CD8-positive, alpha-beta memory T cell (primary cell): Measurements from ENCODE around the gene SLC30A2. TPM values are rescaled to one million over a fixed set of nuclear protein-coding genes. Genes with fewer than 3 reads are reported as not detected.

Source experiments
- CTCF ChIA-PET: fragments of 350-600 bp; sonication (Branson Sonifier 250); formaldehyde crosslinking; loops from one replicate; lab custom pipeline; 2021; ENCODE audit warnings: antibody characterized with exemption; lab: Charles Lee
- POLR2A ChIA-PET: fragments of 350-600 bp; sonication (Branson Sonifier 250); formaldehyde crosslinking; loops from one replicate; lab custom pipeline; 2021; ENCODE audit warnings: antibody characterized with exemption; lab: Charles Lee
- DNase-seq, 5 donors: peaks; one replicate each; pipeline versions ENCODE4 v3.0.0 to v3.0.0-alpha.2; 2020 to 2022; ENCODE audit warnings: mixed read lengths in 1 of 5
- H3K27ac ChIP-seq: one replicate; pipeline ENCODE4 v1.7.0; 2013; ENCODE audit warnings: low read depth, mild to moderate bottlenecking, low read length, moderate library complexity
- H3K27me3 ChIP-seq: 2 replicates; pipeline ENCODE4 v1.7.0; 2013; ENCODE audit warnings: low read length, mild to moderate bottlenecking; ENCODE audit not compliant: insufficient read depth, poor library complexity, severe bottlenecking
- H3K36me3 ChIP-seq: 2 replicates; pipeline ENCODE4 v1.7.0; 2013; ENCODE audit warnings: mild to moderate bottlenecking, low read length, moderate library complexity; ENCODE audit not compliant: insufficient read depth
- H3K4me1 ChIP-seq: 2 replicates; pipeline ENCODE4 v1.7.0; 2013; ENCODE audit warnings: mild to moderate bottlenecking, low read length, moderate library complexity; ENCODE audit not compliant: insufficient read depth
- H3K4me3 ChIP-seq: 2 replicates; pipeline ENCODE4 v1.7.0; 2013; ENCODE audit warnings: mild to moderate bottlenecking, low read length
- H3K9me3 ChIP-seq: 2 replicates; pipeline ENCODE4 v1.7.0; 2013; ENCODE audit warnings: mild to moderate bottlenecking, low read length
- H3K27ac Mint-ChIP-seq, 8 donors: one replicate each; pipeline ENCODE4 v1.8.0; 2020 to 2021; ENCODE audit warnings: mixed read lengths in 8 of 8, mild to moderate bottlenecking in 6 of 8, inconsistent platforms in 3 of 8, moderate library complexity in 3 of 8
- H3K27me3 Mint-ChIP-seq, 2 donors: one replicate each; pipeline ENCODE4 v1.8.0; 2020 to 2021; ENCODE audit warnings: mixed read lengths in 2 of 2, mild to moderate bottlenecking in 1 of 2, moderate library complexity in 1 of 2
- H3K36me3 Mint-ChIP-seq, 3 donors: one replicate each; pipeline ENCODE4 v1.8.0; 2020 to 2021; ENCODE audit warnings: mixed read lengths in 3 of 3, inconsistent platforms in 1 of 3, mild to moderate bottlenecking in 1 of 3
- H3K4me1 Mint-ChIP-seq, 3 donors: one replicate each; pipeline ENCODE4 v1.8.0; 2020 to 2021; ENCODE audit warnings: mixed read lengths in 3 of 3, inconsistent platforms in 1 of 3, mild to moderate bottlenecking in 1 of 3
- H3K4me3 Mint-ChIP-seq, 7 donors: one replicate each; pipeline ENCODE4 v1.8.0; 2020 to 2021; ENCODE audit warnings: mixed read lengths in 7 of 7, mild to moderate bottlenecking in 6 of 7, moderate library complexity in 4 of 7, inconsistent platforms in 2 of 7
- H3K9me3 Mint-ChIP-seq, 5 donors: one replicate each; pipeline ENCODE4 v1.8.0; 2020 to 2022; ENCODE audit warnings: mixed read lengths in 5 of 5, mild to moderate bottlenecking in 3 of 5, moderate library complexity in 2 of 5, inconsistent platforms in 1 of 5
- polyA plus RNA-seq: library from polyadenylated mRNA; unstranded; fragments of 300-500 nt; fragmentation: Illumina TruSeq; gene quantifications from one replicate; pipeline ENCODE4 v1.2.3, GENCODE V29; 2021
- total RNA-seq, 2 experiments: library from RNA; stranded (reverse); gene quantifications; one replicate each; pipeline ENCODE4 v1.2.3, GENCODE V29; 2021

Gene SLC30A2
- total and polyA plus RNA-seq, 3 experiments from 2014 or later: not detected

DNA sequence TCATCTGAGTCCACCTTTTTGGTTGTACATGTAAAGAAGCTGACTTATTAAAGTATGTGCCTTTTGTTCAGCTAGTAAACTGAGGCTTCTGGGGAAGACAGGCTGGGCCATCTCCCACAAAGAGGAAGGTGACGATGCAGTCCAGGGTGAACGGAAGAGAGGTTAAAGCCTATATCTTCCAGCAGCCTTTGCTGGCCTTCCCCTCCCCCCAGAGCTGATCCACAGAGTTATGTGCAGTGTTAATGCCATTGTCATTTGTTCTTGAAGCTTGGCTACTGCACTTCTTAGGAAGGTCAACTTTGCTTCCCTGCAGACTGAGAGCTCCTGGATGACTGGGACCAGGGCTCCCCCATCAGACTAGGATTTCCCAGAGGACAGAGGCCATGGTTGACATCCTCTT lies 2.2 kb downstream of the SLC30A2 start:
- H3K36me3 Mint-ChIP-seq: no peaks in the 10 kb centered on the region
- CTCF ChIA-PET: interaction anchor here (0.7 to 1.5 kb wide), 4 partner anchors 9 to 101 kb away, joined by 3 to 5 read pairs (median 4); no protein-coding TSS in a partner anchor

GRCh38 chr1:26041978-26042377 lies 3.9 kb downstream of the SLC30A2 start:
- ChIA-PET CTCF (no interaction called here), POLR2A (no interaction called here)
- H3K9me3 Mint-ChIP-seq: no peaks in the 10 kb centered on the region
- Histone ChIP-seq H3K4me3 (no peak overlapping the region), H3K4me1 (no peaks in the 10 kb centered on the region), H3K9me3 (no peaks in the 10 kb centered on the region), H3K27me3 (peaks cover 25% of the 10 kb centered on the region), H3K27ac (no peak overlapping the region), H3K36me3 (no peaks in the 10 kb centered on the region)
- H3K36me3 Mint-ChIP-seq: no peaks in the 10 kb centered on the region
- H3K4me1 Mint-ChIP-seq: peaks cover 0 to 7% (median 3%) of the 10 kb centered on the region in 3 donors
- no peak overlapping the region for H3K4me3 Mint-ChIP-seq
- DNase-seq: no peak
- no peak overlapping the region for H3K27ac Mint-ChIP-seq
- peaks cover 28 to 40% of the 10 kb centered on the region in 2 donors for H3K27me3 Mint-ChIP-seq

More for the DNA sequence above, 2.2 kb downstream of the SLC30A2 start:
- Histone ChIP-seq H3K27ac (no peak overlapping the region), H3K9me3 (no peaks in the 10 kb centered on the region), H3K27me3 (peaks cover 30% of the 10 kb centered on the region), H3K4me1 (no peaks in the 10 kb centered on the region), H3K36me3 (no peaks in the 10 kb centered on the region), H3K4me3 (no peak overlapping the region)
- peaks cover 0 to 7% (median 3%) of the 10 kb centered on the region in 3 donors for H3K4me1 Mint-ChIP-seq
- H3K9me3 Mint-ChIP-seq: no peaks in the 10 kb centered on the region
- POLR2A ChIA-PET: interaction anchor here (0.7 kb wide), 1 partner anchor 114 kb away, joined by 5 read pairs; no protein-coding TSS in a partner anchor
- H3K4me3 Mint-ChIP-seq: no peak overlapping the region
- peaks cover 36 to 55% of the 10 kb centered on the region in 2 donors for H3K27me3 Mint-ChIP-seq
- DNase-seq: no peak
- no peak overlapping the region for H3K27ac Mint-ChIP-seq

DNA sequence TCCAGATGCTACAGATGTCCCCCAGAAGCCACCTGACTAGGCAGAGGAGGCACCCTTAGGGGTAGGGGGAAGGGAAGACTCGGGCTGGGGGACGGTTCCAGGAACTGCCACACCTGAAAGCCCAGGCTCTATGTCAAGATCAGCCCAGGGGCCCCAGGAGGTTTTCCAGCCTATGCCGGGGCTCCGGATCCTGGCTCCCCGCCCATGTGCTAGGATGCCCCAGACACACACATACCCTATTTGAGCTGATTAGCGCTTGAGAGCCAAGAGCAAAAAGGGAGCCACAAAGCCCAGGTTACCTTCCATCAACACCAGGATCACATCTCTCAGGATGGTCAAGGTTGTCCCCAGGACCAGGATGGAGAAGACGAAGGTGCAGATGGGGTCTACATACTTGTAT lies 4.5 kb downstream of the SLC30A2 start:
- H3K4me3 ChIP-seq: no peak overlapping the region
- Mint-ChIP-seq H3K27me3 (peaks cover 22 to 36% of the 10 kb centered on the region in 2 donors), H3K36me3 (no peaks in the 10 kb centered on the region), H3K27ac (peak overlapping the region in 1 of 8 donors; percentile 60), H3K4me1 (peaks cover 0 to 7% (median 3%) of the 10 kb centered on the region in 3 donors), H3K9me3 (no peaks in the 10 kb centered on the region), H3K4me3 (no peak overlapping the region)
- no peaks in the 10 kb centered on the region for H3K36me3 ChIP-seq
- H3K27me3 ChIP-seq: peaks cover 20% of the 10 kb centered on the region
- CTCF ChIA-PET: no interaction called here
- no peaks in the 10 kb centered on the region for H3K4me1 ChIP-seq
- POLR2A ChIA-PET: no interaction called here
- no peak overlapping the region for H3K27ac ChIP-seq
- H3K9me3 ChIP-seq: no peaks in the 10 kb centered on the region
- DNase-seq: no peak

- H3K27ac Mint-ChIP-seq: no peak overlapping the region
- peaks cover 6 to 13% (median 12%) of the 10 kb centered on the region in 3 donors for H3K4me1 Mint-ChIP-seq
- peaks cover 6% of the 10 kb centered on the region for H3K4me1 ChIP-seq
- H3K9me3 Mint-ChIP-seq: no peaks in the 10 kb centered on the region
- DNase-seq: no peak
- H3K4me3 Mint-ChIP-seq: peak overlapping the region in 1 of 7 donors; percentile 38
- peaks cover 10 to 21% of the 10 kb centered on the region in 2 donors for H3K27me3 Mint-ChIP-seq
- no peak overlapping the region for H3K27ac ChIP-seq
- H3K36me3 ChIP-seq: no peaks in the 10 kb centered on the region
- CTCF ChIA-PET: no interaction called here
- H3K9me3 ChIP-seq: no peaks in the 10 kb centered on the region
- peaks cover 6% of the 10 kb centered on the region for H3K27me3 ChIP-seq
- POLR2A ChIA-PET: no interaction called here
- peaks cover 0 to 5% (median 0%) of the 10 kb centered on the region in 3 donors for H3K36me3 Mint-ChIP-seq
- H3K4me3 ChIP-seq: no peak overlapping the region
Measured at GRCh38 chr1:26038904-26039303, 7.0 kb downstream of the SLC30A2 start.

DNA sequence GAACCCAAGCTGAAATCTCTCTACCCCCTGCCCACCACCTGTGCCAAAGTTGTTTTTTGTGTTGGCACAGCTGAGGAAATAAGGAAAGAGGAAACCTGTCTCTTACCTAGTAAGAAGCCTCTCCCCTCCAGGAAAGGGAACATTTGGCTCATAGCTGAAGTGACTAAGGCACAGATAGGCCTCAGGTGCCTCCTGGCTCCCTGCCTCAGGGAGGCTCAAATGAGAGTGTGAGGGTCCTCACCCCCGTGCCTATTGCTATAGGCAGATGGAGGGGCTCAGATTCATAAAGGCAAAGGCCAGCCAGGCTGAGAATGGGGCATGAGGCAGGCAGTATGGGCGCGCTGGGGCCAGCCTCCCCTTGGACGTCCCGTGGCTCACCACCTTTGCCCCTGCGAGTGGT lies 7.4 kb downstream of the SLC30A2 start:
- DNase-seq: no peak
- Mint-ChIP-seq H3K4me1 (peaks cover 6 to 13% (median 12%) of the 10 kb centered on the region in 3 donors), H3K27me3 (peaks cover 6 to 17% of the 10 kb centered on the region in 2 donors), H3K27ac (no peak overlapping the region), H3K4me3 (peak overlapping the region in 2 of 7 donors; percentile 47 to 68), H3K36me3 (peaks cover 0 to 5% (median 0%) of the 10 kb centered on the region in 3 donors), H3K9me3 (no peaks in the 10 kb centered on the region)
- no peak overlapping the region for H3K27ac ChIP-seq
- POLR2A ChIA-PET: no interaction called here
- H3K27me3 ChIP-seq: peaks cover 6% of the 10 kb centered on the region
- H3K4me1 ChIP-seq: peaks cover 6% of the 10 kb centered on the region
- no peaks in the 10 kb centered on the region for H3K9me3 ChIP-seq
- H3K4me3 ChIP-seq: no peak overlapping the region
- no peaks in the 10 kb centered on the region for H3K36me3 ChIP-seq
- CTCF ChIA-PET: no interaction called here

DNA sequence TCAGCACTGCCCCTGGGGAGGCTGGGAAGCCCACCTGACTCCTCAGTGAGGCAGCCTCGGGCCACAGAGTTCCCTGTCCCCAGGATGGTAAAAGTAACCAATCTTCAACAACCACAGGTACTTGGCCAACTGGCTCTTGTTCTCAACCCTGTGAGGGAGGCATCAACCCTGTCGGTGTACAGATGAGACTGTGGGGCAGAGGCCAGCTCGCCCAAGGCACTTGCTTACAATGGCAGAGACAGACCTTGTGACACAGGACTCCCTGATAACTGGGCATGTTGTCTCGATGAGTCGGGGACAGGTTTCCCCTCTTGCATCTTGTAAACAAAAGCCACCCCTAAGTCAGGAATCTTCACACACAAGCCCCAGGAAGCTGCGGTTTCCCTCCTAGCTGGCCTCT lies 8.0 kb downstream of the SLC30A2 start:
- H3K9me3 Mint-ChIP-seq: no peaks in the 10 kb centered on the region
- H3K27me3 Mint-ChIP-seq: peaks cover 2 to 11% of the 10 kb centered on the region in 2 donors
- peaks cover 0 to 5% (median 0%) of the 10 kb centered on the region in 3 donors for H3K36me3 Mint-ChIP-seq
- H3K4me3 Mint-ChIP-seq: peak overlapping the region in 1 of 7 donors; percentile 68
- peaks cover 6 to 13% (median 12%) of the 10 kb centered on the region in 3 donors for H3K4me1 Mint-ChIP-seq
- Histone ChIP-seq H3K27ac (no peak overlapping the region), H3K36me3 (no peaks in the 10 kb centered on the region), H3K4me3 (no peak overlapping the region), H3K27me3 (peaks cover 3% of the 10 kb centered on the region), H3K4me1 (peaks cover 6% of the 10 kb centered on the region), H3K9me3 (no peaks in the 10 kb centered on the region)
- peak overlapping the region in 1 of 8 donors; percentile 27 for H3K27ac Mint-ChIP-seq
- POLR2A ChIA-PET: no interaction called here
- DNase-seq: no peak
- CTCF ChIA-PET: no interaction called here

GRCh38 chr1:26036756-26037281 lies 9.1 kb downstream of the SLC30A2 start:
- H3K4me3 ChIP-seq: no peak overlapping the region
- POLR2A ChIA-PET: no interaction called here
- H3K27me3 Mint-ChIP-seq: peaks cover 4% of the 10 kb centered on the region in 2 donors
- no peaks in the 10 kb centered on the region for H3K9me3 ChIP-seq
- no peak for DNase-seq
- no peaks in the 10 kb centered on the region for H3K36me3 ChIP-seq
- H3K36me3 Mint-ChIP-seq: peaks cover 0 to 5% (median 0%) of the 10 kb centered on the region in 3 donors
- peak overlapping the region in 2 of 7 donors; percentile 23 to 31 for H3K4me3 Mint-ChIP-seq
- H3K27me3 ChIP-seq: no peaks in the 10 kb centered on the region
- H3K27ac Mint-ChIP-seq: no peak overlapping the region
- peaks cover 6% of the 10 kb centered on the region for H3K4me1 ChIP-seq
- CTCF ChIA-PET: interaction anchor here (0.6 to 2.1 kb wide), 18 partner anchors 9 to 396 kb away, joined by 3 to 10 read pairs (median 4); partner anchors contain the start of genes SLC30A2 and ZNF593
- H3K27ac ChIP-seq: no peak overlapping the region
- peaks cover 6 to 13% (median 12%) of the 10 kb centered on the region in 3 donors for H3K4me1 Mint-ChIP-seq
- no peaks in the 10 kb centered on the region for H3K9me3 Mint-ChIP-seq
